ENCODE measurements around the gene NT5DC1. TPM values are rescaled to one million over a fixed set of nuclear protein-coding genes. Genes with fewer than 3 reads are reported as not detected.

Gene NT5DC1
- polyA plus RNA-seq, 2 of the 4 experiments (the other 2 are of a cell fraction), result 26.9 to 31.5 TPM

DNA sequence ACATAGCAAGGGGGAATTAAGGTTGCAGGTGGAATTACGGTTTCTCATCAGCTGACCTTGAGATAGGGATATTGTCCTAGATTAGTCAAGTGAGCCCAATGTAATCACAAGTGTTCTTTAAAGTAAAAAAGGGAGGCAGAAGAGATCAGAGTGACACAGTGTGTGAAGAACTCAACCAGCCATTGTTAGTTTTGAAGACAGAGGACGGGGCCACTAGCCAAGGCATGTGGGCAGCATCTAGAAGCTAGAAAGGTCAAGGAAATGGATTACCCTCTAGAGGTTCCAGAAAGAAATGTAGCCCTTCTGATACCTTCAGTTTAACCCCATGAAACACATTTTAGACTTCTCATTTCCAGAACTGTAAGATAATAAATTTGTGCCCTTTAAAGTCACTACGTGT lies 197.6 kb downstream of the NT5DC1 start:
- no peak overlapping the region for H3K4me3 ChIP-seq
- no peak for DNase-seq (ENCODE audit: low read depth in 1 of 2, low spot score in 1 of 2)
- H3K27ac ChIP-seq, result no peak overlapping the region
- POLR2A ChIA-PET, result no interaction called here
- no peak for FAIRE-seq
- no peak for ATAC-seq
- TF ChIP-seq, protein P1, sequence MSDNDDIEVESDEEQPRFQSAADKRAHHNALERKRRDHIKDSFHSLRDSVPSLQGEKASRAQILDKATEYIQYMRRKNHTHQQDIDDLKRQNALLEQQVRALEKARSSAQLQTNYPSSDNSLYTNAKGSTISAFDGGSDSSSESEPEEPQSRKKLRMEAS (IDR thresholded peaks at IDR 0.05), result no peak
- TF ChIP-seq MYC (IDR thresholded peaks at IDR 0.05; ENCODE audit: borderline replicate concordance, low read length) (no peak), EHF (CRISPR knock-in tag; IDR thresholded peaks at IDR 0.05) (no peak), ZC3H11A (IDR thresholded peaks at IDR 0.05) (no peak), ZNF302 (CRISPR knock-in tag; IDR thresholded peaks at IDR 0.05) (no peak), JUNB (IDR thresholded peaks at IDR 0.05) (no peak), NR3C1 (IDR thresholded peaks at IDR 0.05) (no peak), HDAC2 (IDR thresholded peaks at IDR 0.05) (no peak), MAZ (IDR thresholded peaks at IDR 0.05; ENCODE audit: borderline replicate concordance, low read depth, low read length) (no peak), HOXA7 (CRISPR knock-in tag; IDR thresholded peaks at IDR 0.05) (no peak), BHLHE40 (IDR thresholded peaks at IDR 0.05; ENCODE audit: low read depth, low read length) (no peak), TP53 (CRISPR knock-in tag; IDR thresholded peaks at IDR 0.05) (no peak), NFE2L2 (conservative IDR thresholded peaks at IDR 0.05; ENCODE audit: low read length) (no peak), RARB (CRISPR knock-in tag; IDR thresholded peaks at IDR 0.05) (no peak), ZSCAN20 (CRISPR knock-in tag; IDR thresholded peaks at IDR 0.05) (no peak), CBX8 (IDR thresholded peaks at IDR 0.05) (no peak)
- TF ChIP-seq, protein P2, sequence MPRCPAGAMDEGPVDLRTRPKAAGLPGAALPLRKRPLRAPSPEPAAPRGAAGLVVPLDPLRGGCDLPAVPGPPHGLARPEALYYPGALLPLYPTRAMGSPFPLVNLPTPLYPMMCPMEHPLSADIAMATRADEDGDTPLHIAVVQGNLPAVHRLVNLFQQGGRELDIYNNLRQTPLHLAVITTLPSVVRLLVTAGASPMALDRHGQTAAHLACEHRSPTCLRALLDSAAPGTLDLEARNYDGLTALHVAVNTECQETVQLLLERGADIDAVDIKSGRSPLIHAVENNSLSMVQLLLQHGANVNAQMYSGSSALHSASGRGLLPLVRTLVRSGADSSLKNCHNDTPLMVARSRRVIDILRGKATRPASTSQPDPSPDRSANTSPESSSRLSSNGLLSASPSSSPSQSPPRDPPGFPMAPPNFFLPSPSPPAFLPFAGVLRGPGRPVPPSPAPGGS (IDR thresholded peaks at IDR 0.05), result no peak
- TF ChIP-seq, protein P3, sequence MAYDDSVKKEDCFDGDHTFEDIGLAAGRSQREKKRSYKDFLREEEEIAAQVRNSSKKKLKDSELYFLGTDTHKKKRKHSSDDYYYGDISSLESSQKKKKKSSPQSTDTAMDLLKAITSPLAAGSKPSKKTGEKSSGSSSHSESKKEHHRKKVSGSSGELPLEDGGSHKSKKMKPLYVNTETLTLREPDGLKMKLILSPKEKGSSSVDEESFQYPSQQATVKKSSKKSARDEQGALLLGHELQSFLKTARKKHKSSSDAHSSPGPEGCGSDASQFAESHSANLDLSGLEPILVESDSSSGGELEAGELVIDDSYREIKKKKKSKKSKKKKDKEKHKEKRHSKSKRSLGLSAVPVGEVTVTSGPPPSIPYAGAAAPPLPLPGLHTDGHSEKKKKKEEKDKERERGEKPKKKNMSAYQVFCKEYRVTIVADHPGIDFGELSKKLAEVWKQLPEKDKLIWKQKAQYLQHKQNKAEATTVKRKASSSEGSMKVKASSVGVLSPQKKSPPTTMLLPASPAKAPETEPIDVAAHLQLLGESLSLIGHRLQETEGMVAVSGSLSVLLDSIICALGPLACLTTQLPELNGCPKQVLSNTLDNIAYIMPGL (CRISPR knock-in tag; IDR thresholded peaks at IDR 0.05; ENCODE audit: borderline replicate concordance), result no peak
- CTCF ChIA-PET, result interaction anchor here (1.0 kb wide), 1 partner anchor 10 kb away, joined by 3 read pairs; no protein-coding TSS in a partner anchor
- H3K4me2 ChIP-seq, result no peak overlapping the region
- 0 out of 3 replicates have a peak, but pooled peaks cover 4% of the 10 kb centered on the region for H3K9me3 ChIP-seq
- no peaks in the 10 kb centered on the region for H3K4me1 ChIP-seq
- 62% methylated on average over 3 of the region's 3 CpGs for WGBS (ENCODE audit: missing lambda C conversion rate)

DNA sequence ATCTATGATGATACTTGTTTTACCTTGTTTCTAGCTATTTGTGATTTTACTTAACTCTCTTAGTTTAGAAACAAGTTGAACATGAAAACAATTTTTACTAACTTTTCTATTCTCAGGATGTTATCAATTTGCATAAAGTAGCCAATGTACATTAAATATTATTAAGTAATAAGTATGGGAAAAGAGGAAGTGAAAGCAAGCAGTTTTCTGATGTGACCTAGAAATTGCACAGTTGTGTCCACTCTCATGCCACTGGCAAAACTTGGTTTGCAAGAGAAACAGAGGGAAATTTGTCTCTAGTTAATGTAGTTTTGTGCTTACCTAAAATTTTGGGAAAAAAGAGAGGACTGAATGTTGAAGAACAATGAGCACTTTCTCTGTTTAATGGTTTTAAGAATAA lies 198.3 kb downstream of the NT5DC1 start:
- no peak overlapping the region for H3K4me2 ChIP-seq
- H3K9me3 ChIP-seq, result 0 out of 3 replicates have a peak, but pooled peaks cover 4% of the 10 kb centered on the region
- H3K4me1 ChIP-seq, result no peaks in the 10 kb centered on the region
- DNase-seq (ENCODE audit: low read depth in 1 of 2, low spot score in 1 of 2) (no peak), FAIRE-seq (no peak), ATAC-seq (no peak)
- ChIA-PET POLR2A (no interaction called here), CTCF (interaction anchor here (1.0 kb wide), 1 partner anchor 10 kb away, joined by 3 read pairs; no protein-coding TSS in a partner anchor)
- TF ChIP-seq, protein P4, sequence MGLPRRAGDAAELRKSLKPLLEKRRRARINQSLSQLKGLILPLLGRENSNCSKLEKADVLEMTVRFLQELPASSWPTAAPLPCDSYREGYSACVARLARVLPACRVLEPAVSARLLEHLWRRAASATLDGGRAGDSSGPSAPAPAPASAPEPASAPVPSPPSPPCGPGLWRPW (IDR thresholded peaks at IDR 0.05), result no peak
- no peak overlapping the region for H3K4me3 ChIP-seq
- H3K27ac ChIP-seq, result no peak overlapping the region

Other genes starting within 250 kb of the NT5DC1 start
- 6.7 and 8.9 TPM in 2 replicates for gene FRK, start 40.0 kb upstream of the NT5DC1 start, polyA plus RNA-seq (2011; rRNA removed)
- 1.7 to 2.2 TPM (median 2.1 TPM) in 3 replicates for gene FRK, start 40.0 kb upstream of the NT5DC1 start, polyA plus RNA-seq (2017; fragmentation: RNase III; extraction: RNeasy Plus Mini Kit Qiagen cat#74134 plus additional on column Dnase treatment)
- gene COL10A1, start 25.3 kb downstream of the NT5DC1 start, polyA plus RNA-seq (2011; rRNA removed), result 0.09 TPM in 1 of 2 replicates, not detected in the other
- gene COL10A1, start 25.3 kb downstream of the NT5DC1 start, polyA plus RNA-seq (2017; fragmentation: RNase III; extraction: RNeasy Plus Mini Kit Qiagen cat#74134 plus additional on column Dnase treatment), result not detected in 3 replicates
- 5.6 TPM in 2 replicates for gene TSPYL4, start 153.2 kb downstream of the NT5DC1 start, polyA plus RNA-seq (2011; rRNA removed)
- 3.7 to 4.2 TPM (median 3.9 TPM) in 3 replicates for gene TSPYL4, start 153.2 kb downstream of the NT5DC1 start, polyA plus RNA-seq (2017; fragmentation: RNase III; extraction: RNeasy Plus Mini Kit Qiagen cat#74134 plus additional on column Dnase treatment)
- gene TSPYL1, start 179.1 kb downstream of the NT5DC1 start, polyA plus RNA-seq (2011; rRNA removed), result 31.6 and 32.5 TPM in 2 replicates
- 27.8 to 31.9 TPM (median 31.8 TPM) in 3 replicates for gene TSPYL1, start 179.1 kb downstream of the NT5DC1 start, polyA plus RNA-seq (2017; fragmentation: RNase III; extraction: RNeasy Plus Mini Kit Qiagen cat#74134 plus additional on column Dnase treatment)

Data from A549 (cell line).